ENCODE results near the gene DUSP16. TPM values are rescaled to one million over a fixed set of nuclear protein-coding genes. Genes with fewer than 3 reads are reported as not detected.

Gene DUSP16
- total RNA-seq, 5 donors from 2014 or later (not counting 1 experiment from before 2014, with no cell fraction given) = 44.6 to 72.3 (median 61.0) TPM

DNA sequence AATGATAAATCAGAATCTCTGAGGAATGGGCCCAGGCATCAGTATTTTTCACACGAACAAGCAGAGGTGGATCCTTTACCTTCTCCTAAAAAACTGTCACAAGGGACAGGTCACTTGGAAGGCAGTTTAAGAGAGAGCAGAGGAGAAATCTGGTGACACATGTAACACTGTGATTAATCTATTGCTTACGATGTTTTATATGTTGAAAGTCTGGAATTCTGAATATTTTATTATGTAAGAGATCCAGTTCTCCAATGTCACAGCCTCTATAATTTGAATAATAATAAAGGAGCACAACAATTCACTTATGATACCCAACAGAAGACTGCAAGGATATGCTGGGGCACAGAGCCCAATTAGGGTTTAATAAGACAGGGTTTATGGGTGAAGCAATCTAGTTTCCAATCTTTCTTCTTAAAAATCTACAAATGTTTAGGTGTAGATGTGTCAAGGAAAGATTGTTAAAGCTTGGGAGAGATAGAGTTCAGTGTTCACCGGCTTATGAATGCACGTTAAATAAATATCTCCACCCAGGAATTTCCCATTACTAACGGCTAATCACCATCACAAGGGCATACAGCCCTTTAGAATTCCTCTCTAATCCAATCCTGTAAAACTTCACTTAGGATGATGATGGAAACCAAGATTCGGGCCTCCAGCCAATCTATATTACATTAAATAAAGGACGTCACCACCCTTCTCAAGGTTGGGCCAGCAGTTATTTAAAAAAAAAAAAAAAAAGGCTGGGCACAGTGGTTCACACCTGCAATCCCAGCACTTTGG, 23.4 kb downstream of the DUSP16 start:
- Mint-ChIP-seq H3K4me1 (peaks cover 28 to 59% (median 52%) of the 10 kb centered on the region in 3 donors), H3K27me3 (no peaks in the 10 kb centered on the region), H3K36me3 (peaks cover 12% of the 10 kb centered on the region), H3K27ac (peak overlapping the region in 1 of 2 donors; percentile 59), H3K4me3 (no peak overlapping the region), H3K9me3 (no peaks in the 10 kb centered on the region)
- POLR2A ChIA-PET = no interaction called here
- CTCF ChIA-PET = interaction anchor here in 1 of 2 donors (0.6 kb wide), 1 partner anchor 17 kb away, joined by 4 read pairs; no protein-coding TSS in a partner anchor
- no peak overlapping the region for H3K27ac ChIP-seq (ENCODE audit: low read length)
- no peak overlapping the region for H3K4me3 ChIP-seq (ENCODE audit: control insufficient read depth in 1 of 2, extremely low read depth in 1 of 2, low read length in 1 of 2)
- DNase-seq = no peak
- H3K9me3 ChIP-seq = no peaks in the 10 kb centered on the region
- ATAC-seq (replicated peaks in 1 of 4) = no peak
- WGBS (ENCODE audit: insufficient coverage) = no CpG with 5 or more reads among the region's 7 CpGs
- H3K27me3 ChIP-seq (replicated peaks in 1 of 2; ENCODE audit: control insufficient read depth in 2 of 2, extremely low read depth in 1 of 2, insufficient read depth in 2 of 2, low read length in 1 of 2) = no peaks in the 10 kb centered on the region
- peaks cover 7 to 10% of the 10 kb centered on the region in 2 experiments for H3K4me1 ChIP-seq (ENCODE audit: control insufficient read depth in 1 of 2, extremely low read depth in 1 of 2, insufficient read depth in 2 of 2, low read length in 2 of 2)
- H3K36me3 ChIP-seq (ENCODE audit: control insufficient read depth in 2 of 2, extremely low read depth in 1 of 2, insufficient read depth in 1 of 2, low read length in 1 of 2) = no peaks in the 10 kb centered on the region

DNA sequence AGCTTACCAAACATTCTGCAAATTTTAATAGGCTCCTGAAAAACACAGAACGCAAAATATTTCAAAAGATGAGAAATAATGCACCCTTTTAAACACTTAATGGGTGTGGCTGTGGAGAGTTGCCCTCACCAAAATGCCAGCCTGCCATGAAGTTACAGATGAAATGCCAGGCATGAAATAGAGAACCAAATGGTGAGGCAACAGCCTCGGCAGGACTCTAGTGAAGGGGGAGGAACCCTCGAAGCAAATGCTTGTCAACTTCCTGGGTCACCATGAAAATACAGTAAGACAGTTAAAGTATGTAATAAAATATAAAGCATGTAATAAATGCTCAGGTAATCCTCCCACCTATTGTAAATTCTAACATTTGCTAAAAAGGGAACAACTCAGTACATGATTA, 24.1 kb downstream of the DUSP16 start:
- CTCF ChIA-PET = no interaction called here
- H3K4me3 Mint-ChIP-seq = no peak overlapping the region
- no peaks in the 10 kb centered on the region for H3K9me3 Mint-ChIP-seq
- Histone ChIP-seq H3K27me3 (replicated peaks in 1 of 2; ENCODE audit: control insufficient read depth in 2 of 2, extremely low read depth in 1 of 2, insufficient read depth in 2 of 2, low read length in 1 of 2) (no peaks in the 10 kb centered on the region), H3K27ac (ENCODE audit: low read length) (no peak overlapping the region), H3K9me3 (no peaks in the 10 kb centered on the region), H3K36me3 (ENCODE audit: control insufficient read depth in 2 of 2, extremely low read depth in 1 of 2, insufficient read depth in 1 of 2, low read length in 1 of 2) (no peaks in the 10 kb centered on the region), H3K4me3 (ENCODE audit: control insufficient read depth in 1 of 2, extremely low read depth in 1 of 2, low read length in 1 of 2) (no peak overlapping the region), H3K4me1 (ENCODE audit: control insufficient read depth in 1 of 2, extremely low read depth in 1 of 2, insufficient read depth in 2 of 2, low read length in 2 of 2) (peaks cover 7 to 13% of the 10 kb centered on the region in 2 experiments)
- peaks cover 12% of the 10 kb centered on the region for H3K36me3 Mint-ChIP-seq
- DNase-seq (no peak), ATAC-seq (replicated peaks in 1 of 4) (no peak)
- no peaks in the 10 kb centered on the region for H3K27me3 Mint-ChIP-seq
- peaks cover 31 to 59% (median 54%) of the 10 kb centered on the region in 3 donors for H3K4me1 Mint-ChIP-seq
- H3K27ac Mint-ChIP-seq = peak overlapping the region in 1 of 2 donors; percentile 59
- POLR2A ChIA-PET = no interaction called here
- WGBS (ENCODE audit: insufficient coverage) = no CpG with 5 or more reads among the region's 3 CpGs

DNA sequence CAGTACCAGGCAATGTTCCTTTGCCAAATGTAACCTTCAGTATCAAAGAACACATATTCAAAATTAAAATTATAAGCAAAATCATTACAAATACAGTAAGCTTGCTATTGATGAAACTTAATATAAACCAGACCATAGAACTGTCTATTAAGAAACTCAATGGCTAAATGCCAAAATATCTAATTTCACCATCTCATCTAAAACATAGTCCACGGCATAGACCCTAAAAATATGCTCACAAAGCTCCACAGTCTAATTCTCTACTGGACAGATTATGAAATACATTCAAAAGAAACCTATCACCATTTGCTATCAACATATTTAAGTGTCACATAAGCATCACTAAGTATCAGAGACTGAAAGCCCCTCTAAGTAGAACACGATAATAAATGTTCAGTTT, 25.2 kb downstream of the DUSP16 start:
- ATAC-seq (replicated peaks in 1 of 4) (no peak), DNase-seq (no peak)
- Histone ChIP-seq H3K4me3 (ENCODE audit: control insufficient read depth in 1 of 2, extremely low read depth in 1 of 2, low read length in 1 of 2) (no peak overlapping the region), H3K27ac (ENCODE audit: low read length) (no peak overlapping the region), H3K9me3 (no peaks in the 10 kb centered on the region), H3K4me1 (ENCODE audit: control insufficient read depth in 1 of 2, extremely low read depth in 1 of 2, insufficient read depth in 2 of 2, low read length in 2 of 2) (peaks cover 7 to 13% of the 10 kb centered on the region in 2 experiments), H3K36me3 (ENCODE audit: control insufficient read depth in 2 of 2, extremely low read depth in 1 of 2, insufficient read depth in 1 of 2, low read length in 1 of 2) (no peaks in the 10 kb centered on the region), H3K27me3 (replicated peaks in 1 of 2; ENCODE audit: control insufficient read depth in 2 of 2, extremely low read depth in 1 of 2, insufficient read depth in 2 of 2, low read length in 1 of 2) (no peaks in the 10 kb centered on the region)
- Mint-ChIP-seq H3K36me3 (peaks cover 10% of the 10 kb centered on the region), H3K4me3 (no peak overlapping the region), H3K27ac (peak overlapping the region in 1 of 2 donors; percentile 2), H3K9me3 (no peaks in the 10 kb centered on the region), H3K27me3 (no peaks in the 10 kb centered on the region), H3K4me1 (peaks cover 34 to 59% (median 53%) of the 10 kb centered on the region in 3 donors)
- ChIA-PET CTCF (interaction anchor here in 1 of 2 donors (0.6 kb wide), 1 partner anchor 361 kb away, joined by 4 read pairs; no protein-coding TSS in a partner anchor), POLR2A (interaction anchor here in 1 of 2 donors (0.6 to 0.8 kb wide), 3 partner anchors 21 to 119 kb away, joined by 3 to 4 read pairs (median 3); no protein-coding TSS in a partner anchor)
- 100% methylated on average over 1 of the region's 2 CpGs for WGBS (ENCODE audit: insufficient coverage)

DNA sequence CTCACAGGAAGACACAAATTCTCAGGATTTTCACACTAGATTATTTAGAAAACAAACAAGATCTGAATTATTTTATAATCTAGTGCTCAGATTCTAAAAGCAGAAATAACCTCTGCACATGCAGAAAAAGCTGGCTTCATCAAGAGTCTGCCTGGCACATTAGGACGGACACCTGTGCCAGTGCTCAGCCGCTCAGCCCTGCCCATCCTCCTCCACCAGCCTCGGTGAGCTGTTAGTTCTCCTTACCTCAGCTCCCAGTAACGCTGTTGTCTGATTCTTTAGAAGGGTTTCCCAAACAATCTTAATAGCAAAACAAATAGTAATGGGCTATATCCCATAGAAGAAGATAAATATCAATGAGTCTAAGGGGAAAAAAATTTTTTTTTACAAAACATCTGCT, 27.7 kb downstream of the DUSP16 start:
- POLR2A ChIA-PET = interaction anchor here (0.5 to 0.6 kb wide), 2 partner anchors 94 to 524 kb away, joined by 3 to 5 read pairs; no protein-coding TSS in a partner anchor
- Histone ChIP-seq H3K36me3 (ENCODE audit: control insufficient read depth in 2 of 2, extremely low read depth in 1 of 2, insufficient read depth in 1 of 2, low read length in 1 of 2) (no peaks in the 10 kb centered on the region), H3K9me3 (no peaks in the 10 kb centered on the region), H3K4me1 (ENCODE audit: control insufficient read depth in 1 of 2, extremely low read depth in 1 of 2, insufficient read depth in 2 of 2, low read length in 2 of 2) (peaks cover 0 to 4% of the 10 kb centered on the region in 2 experiments), H3K4me3 (ENCODE audit: control insufficient read depth in 1 of 2, extremely low read depth in 1 of 2, low read length in 1 of 2) (no peak overlapping the region), H3K27me3 (replicated peaks in 1 of 2; ENCODE audit: control insufficient read depth in 2 of 2, extremely low read depth in 1 of 2, insufficient read depth in 2 of 2, low read length in 1 of 2) (no peaks in the 10 kb centered on the region), H3K27ac (ENCODE audit: low read length) (no peak overlapping the region)
- Mint-ChIP-seq H3K27me3 (no peaks in the 10 kb centered on the region), H3K4me1 (peaks cover 19 to 48% (median 42%) of the 10 kb centered on the region in 3 donors), H3K9me3 (no peaks in the 10 kb centered on the region), H3K27ac (peak overlapping the region; percentile 83 to 84), H3K36me3 (peaks cover 7% of the 10 kb centered on the region), H3K4me3 (no peak overlapping the region)
- ATAC-seq (replicated peaks in 1 of 4) = no peak
- no peak for DNase-seq
- CTCF ChIA-PET = no interaction called here
- 100% methylated on average over 1 of the region's 4 CpGs for WGBS (ENCODE audit: insufficient coverage)

DNA sequence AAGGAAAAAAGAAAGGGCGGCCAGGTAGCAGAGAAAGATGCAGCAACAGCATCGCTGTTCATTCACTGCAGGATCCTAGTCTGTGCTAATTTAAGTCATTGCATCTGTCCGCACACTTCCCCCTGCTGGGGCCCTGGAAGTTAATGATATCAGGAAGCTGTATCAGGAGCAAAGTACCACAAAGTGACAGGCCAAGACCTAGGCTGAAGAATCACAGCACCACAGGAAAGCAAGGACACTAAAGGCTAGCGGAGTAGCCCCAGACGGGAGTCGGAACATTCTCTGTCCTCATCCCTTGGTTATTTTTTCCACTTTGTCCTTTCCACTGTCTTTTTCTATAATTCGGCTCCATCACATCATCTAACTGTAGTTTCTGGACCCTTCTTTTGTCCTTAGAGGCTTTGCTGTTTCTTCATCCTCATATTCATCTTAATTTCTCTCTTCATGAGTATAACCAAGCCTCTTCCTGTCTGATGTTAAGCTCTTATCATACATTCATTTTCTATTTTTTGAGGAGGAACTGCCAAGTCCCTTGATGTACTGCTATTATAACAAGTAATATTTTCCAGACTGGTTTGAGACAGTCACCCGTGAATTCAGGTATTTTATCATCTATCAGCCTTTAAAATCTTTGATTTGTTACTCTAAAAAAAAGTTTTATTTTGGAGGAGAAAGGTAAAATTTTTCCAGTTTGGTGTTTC, 28.3 kb downstream of the DUSP16 start:
- H3K27ac ChIP-seq (ENCODE audit: low read length) = no peak overlapping the region
- Mint-ChIP-seq H3K27ac (peak overlapping the region; percentile 83 to 84), H3K9me3 (no peaks in the 10 kb centered on the region), H3K36me3 (peaks cover 12% of the 10 kb centered on the region), H3K27me3 (no peaks in the 10 kb centered on the region), H3K4me3 (no peak overlapping the region), H3K4me1 (peaks cover 25 to 53% (median 49%) of the 10 kb centered on the region in 3 donors)
- H3K4me1 ChIP-seq (ENCODE audit: control insufficient read depth in 1 of 2, extremely low read depth in 1 of 2, insufficient read depth in 2 of 2, low read length in 2 of 2) = peaks cover 0 to 4% of the 10 kb centered on the region in 2 experiments
- no peak for DNase-seq
- ChIA-PET POLR2A (interaction anchor here in 1 of 2 donors (0.5 kb wide), 1 partner anchor 523 kb away, joined by 5 read pairs; no protein-coding TSS in a partner anchor), CTCF (no interaction called here)
- no peaks in the 10 kb centered on the region for H3K36me3 ChIP-seq (ENCODE audit: control insufficient read depth in 2 of 2, extremely low read depth in 1 of 2, insufficient read depth in 1 of 2, low read length in 1 of 2)
- no peak overlapping the region for H3K4me3 ChIP-seq (ENCODE audit: control insufficient read depth in 1 of 2, extremely low read depth in 1 of 2, low read length in 1 of 2)
- H3K9me3 ChIP-seq = no peaks in the 10 kb centered on the region
- WGBS (ENCODE audit: insufficient coverage) = 86% methylated on average over 6 of the region's 8 CpGs
- no peaks in the 10 kb centered on the region for H3K27me3 ChIP-seq (replicated peaks in 1 of 2; ENCODE audit: control insufficient read depth in 2 of 2, extremely low read depth in 1 of 2, insufficient read depth in 2 of 2, low read length in 1 of 2)
- peak in 2 of 4 experiments; percentile 27 to 54 for ATAC-seq (replicated peaks in 1 of 4)

DNA sequence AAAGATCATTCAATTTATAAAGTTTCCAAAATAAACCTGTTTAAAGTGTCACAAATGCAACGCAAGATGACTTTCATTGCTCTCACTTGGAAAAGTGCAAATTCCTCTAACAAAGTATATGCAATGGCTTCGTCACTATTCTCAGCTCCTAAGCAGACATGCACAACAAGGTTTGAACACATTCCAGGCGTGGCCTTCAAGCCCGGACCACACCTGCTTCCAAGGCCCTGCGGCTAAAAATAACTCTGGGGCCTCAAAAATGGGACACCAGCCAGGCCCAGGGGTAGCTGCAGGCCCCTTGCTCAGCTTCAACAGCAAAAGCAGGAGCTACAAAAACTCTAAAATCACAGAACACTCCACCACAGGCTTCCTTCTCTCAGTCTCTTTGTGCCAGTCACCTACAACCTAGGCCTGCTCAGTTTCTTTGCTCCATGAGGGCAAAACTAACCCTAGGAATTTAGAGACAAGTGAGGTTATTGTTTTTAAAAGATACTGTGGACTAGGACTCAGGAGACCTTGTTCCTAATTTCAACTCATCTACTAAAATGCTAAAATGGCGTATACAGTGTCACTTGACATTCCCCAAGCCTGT, 29.3 kb downstream of the DUSP16 start:
- H3K4me1 Mint-ChIP-seq = peaks cover 34 to 55% (median 53%) of the 10 kb centered on the region in 3 donors
- H3K4me3 ChIP-seq (ENCODE audit: control insufficient read depth in 1 of 2, extremely low read depth in 1 of 2, low read length in 1 of 2) = no peak overlapping the region
- peaks cover 3 to 5% of the 10 kb centered on the region in 2 experiments for H3K4me1 ChIP-seq (ENCODE audit: control insufficient read depth in 1 of 2, extremely low read depth in 1 of 2, insufficient read depth in 2 of 2, low read length in 2 of 2)
- peak overlapping the region; percentile 83 to 84 for H3K27ac Mint-ChIP-seq
- H3K4me3 Mint-ChIP-seq = no peak overlapping the region
- no peaks in the 10 kb centered on the region for H3K9me3 Mint-ChIP-seq
- no peaks in the 10 kb centered on the region for H3K9me3 ChIP-seq
- WGBS (ENCODE audit: insufficient coverage) = 89% methylated on average over 4 of the region's 6 CpGs
- no peak for DNase-seq
- no peak overlapping the region for H3K27ac ChIP-seq (ENCODE audit: low read length)
- H3K27me3 ChIP-seq (replicated peaks in 1 of 2; ENCODE audit: control insufficient read depth in 2 of 2, extremely low read depth in 1 of 2, insufficient read depth in 2 of 2, low read length in 1 of 2) = no peaks in the 10 kb centered on the region
- no peak for ATAC-seq (replicated peaks in 1 of 4)
- H3K36me3 Mint-ChIP-seq = peaks cover 12% of the 10 kb centered on the region
- CTCF ChIA-PET = interaction anchor here in 1 of 2 donors (0.6 to 1.2 kb wide), 6 partner anchors 11 to 566 kb away, joined by 3 to 7 read pairs (median 3); no protein-coding TSS in a partner anchor
- no peaks in the 10 kb centered on the region for H3K36me3 ChIP-seq (ENCODE audit: control insufficient read depth in 2 of 2, extremely low read depth in 1 of 2, insufficient read depth in 1 of 2, low read length in 1 of 2)
- no peaks in the 10 kb centered on the region for H3K27me3 Mint-ChIP-seq
- POLR2A ChIA-PET = interaction anchor here (0.6 to 1.0 kb wide), 5 partner anchors 13 to 164 kb away, joined by 3 to 7 read pairs (median 3); no protein-coding TSS in a partner anchor
